GM10266 (cell line): ENCODE results near the gene GNAZ.

Experiments used
- DNase-seq: peaks from one replicate; pipeline ENCODE4 v3.0.0; 2012; ENCODE audit errors: extremely low spot score
- CTCF ChIP-seq: IDR thresholded peaks from 2 replicates; pipeline ENCODE4 v1.5.1; 2012; ENCODE audit warnings: mild to moderate bottlenecking, low read depth; ENCODE audit not compliant: control insufficient read depth, insufficient read depth; ENCODE audit errors: missing control alignments

Gene GNAZ

DNA sequence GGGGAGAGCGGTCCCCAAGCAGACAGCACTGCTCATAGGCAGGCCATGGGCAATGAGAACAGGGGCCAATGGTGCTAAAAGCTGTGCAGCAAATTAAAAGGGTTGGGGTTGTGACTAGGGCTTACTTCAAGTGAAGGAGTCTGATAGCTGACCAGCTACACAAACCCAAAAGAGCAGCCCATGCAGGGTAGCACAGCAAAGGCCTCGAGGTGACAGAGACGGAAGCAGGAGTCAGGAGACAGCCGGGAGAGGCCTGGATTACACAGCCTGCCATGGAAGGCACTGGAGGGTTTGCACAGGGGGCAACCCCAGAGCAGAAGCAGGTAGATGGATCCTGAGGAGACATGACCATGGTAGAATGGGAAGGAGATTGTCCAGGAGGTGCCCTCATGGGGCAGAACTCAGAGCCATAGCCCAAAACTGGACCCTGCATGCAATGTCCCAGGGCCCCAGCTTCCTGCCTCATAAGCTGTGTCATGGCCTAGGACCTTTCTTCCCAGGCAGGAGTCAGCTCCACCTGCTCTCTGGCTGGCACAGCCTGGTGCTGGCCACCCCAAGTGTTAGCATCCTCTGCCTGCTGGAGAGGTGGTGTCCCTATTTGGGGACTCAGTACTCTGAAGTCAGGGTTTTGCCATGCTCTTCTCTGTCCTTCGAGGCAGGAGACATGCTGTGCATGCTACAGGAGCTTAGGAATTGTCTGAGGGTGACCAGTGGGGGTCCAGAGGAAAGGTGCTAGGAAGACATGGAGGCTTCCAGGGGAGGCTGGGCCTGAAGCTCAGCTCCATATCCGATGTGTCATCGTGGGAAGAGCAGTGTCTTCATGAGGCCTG is 38.1 kb downstream of the GNAZ start:
- no peak for TF ChIP-seq CTCF
- no peak for DNase-seq

DNA sequence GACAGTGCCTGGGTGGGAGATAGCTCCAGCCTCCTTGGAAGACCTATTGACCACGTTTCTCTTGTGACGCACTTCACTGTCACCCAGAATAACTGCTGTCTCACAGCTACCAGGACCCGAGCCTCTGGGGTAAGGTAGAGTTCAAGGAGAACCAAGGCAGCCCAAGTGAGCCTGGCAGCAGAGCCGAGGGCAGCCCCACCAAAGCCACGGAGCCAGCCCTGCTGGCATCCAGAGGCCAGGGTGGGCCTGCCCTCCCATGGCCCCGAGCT is 38.7 kb downstream of the GNAZ start:
- TF ChIP-seq CTCF: no peak
- DNase-seq: no peak

- no peak for DNase-seq
- no peak for TF ChIP-seq CTCF
Observed at GRCh38 chr22:23109441-23109978, 39.2 kb downstream of the GNAZ start.

DNA sequence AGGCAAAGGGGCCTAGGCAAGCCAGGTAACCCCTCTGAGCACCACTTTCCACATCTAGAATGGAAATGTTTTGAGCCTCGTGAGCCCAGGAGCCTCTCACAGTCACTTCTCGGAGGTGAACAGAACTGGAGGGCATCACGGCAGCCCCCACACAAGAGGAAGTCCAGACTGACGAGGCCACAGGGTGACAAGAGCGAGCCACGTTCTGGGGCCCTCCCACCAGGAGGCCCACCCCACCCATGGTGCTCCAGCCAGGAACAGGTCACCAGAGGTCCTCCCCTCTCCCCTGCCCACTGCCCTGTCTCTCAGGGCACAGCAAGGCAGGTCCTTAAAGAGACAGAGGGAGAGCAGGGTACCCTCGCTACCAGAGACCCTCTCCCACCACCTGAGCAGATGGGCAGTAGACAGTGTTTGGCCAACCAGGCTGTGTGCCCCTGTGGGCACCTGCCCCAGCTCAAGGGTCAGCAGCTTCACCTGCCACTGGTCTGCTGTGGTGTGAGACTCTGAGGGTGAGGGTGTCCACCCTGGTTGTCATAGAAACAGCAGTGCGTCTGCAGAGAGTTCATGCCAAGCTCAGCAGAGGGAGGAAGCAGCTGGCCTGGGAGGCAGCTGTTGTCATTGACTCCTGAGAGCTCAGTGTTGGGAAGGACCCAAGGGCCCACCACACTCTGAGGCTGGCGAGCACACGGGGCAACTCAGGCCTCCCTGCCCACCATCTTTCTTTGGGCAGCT is 40.0 kb downstream of the GNAZ start:
- no peak for TF ChIP-seq CTCF
- no peak for DNase-seq

- no peak for TF ChIP-seq CTCF
- no peak for DNase-seq
Observed at GRCh38 chr22:23110922-23111527, 40.7 kb downstream of the GNAZ start.

DNA sequence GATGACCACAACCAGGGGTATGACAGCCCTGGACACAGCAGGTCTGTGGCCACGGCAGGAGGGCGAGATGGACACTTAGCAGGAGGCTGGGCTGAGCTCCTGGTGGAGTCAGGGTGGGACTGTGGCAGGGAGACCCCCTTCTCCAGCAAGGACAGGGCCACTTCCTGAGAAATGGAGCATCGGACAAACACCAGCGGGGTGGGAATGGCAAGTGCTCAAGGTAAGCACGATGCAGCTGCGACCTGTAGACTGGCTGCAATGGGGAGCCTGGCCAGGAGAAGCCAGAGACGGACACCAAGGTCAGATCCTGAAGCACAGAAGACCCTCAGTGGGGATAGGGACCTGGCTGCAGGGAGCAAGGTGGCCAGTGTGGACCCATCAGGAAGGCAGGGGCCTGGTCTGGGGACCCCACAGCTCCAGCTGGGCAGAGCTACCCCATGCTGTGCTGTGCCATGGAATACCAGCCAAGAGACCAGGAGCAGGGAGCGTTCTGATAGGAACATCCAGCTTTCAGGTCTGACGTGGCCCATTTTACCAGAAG is 42.2 kb downstream of the GNAZ start:
- no peak for TF ChIP-seq CTCF

More for the DNA sequence above, 42.2 kb downstream of the GNAZ start:
- no peak for DNase-seq
